Glomerular endothelial cell (primary cell): ENCODE results near the gene CREB5. TPM values are rescaled to one million over a fixed set of nuclear protein-coding genes. Genes with fewer than 3 reads are reported as not detected.
A peak's percentile ranks its signal among the peaks of the same experiment; 100 is the strongest.

Source experiments
- DNase-seq: peaks from one replicate; pipeline ENCODE4 v3.0.0-alpha.2; 2011; ENCODE audit warnings: low read depth, low spot score; ENCODE audit errors: extremely low read depth
- total RNA-seq: library from RNA; depleted of rRNA; stranded (reverse); fragments of >200 nt; gene quantifications from 2 replicates; pipeline ENCODE4 v1.2.3, GENCODE V29; 2015

Gene CREB5
- total RNA-seq, 1 donor from 2014 or later: 28.7 TPM

DNA sequence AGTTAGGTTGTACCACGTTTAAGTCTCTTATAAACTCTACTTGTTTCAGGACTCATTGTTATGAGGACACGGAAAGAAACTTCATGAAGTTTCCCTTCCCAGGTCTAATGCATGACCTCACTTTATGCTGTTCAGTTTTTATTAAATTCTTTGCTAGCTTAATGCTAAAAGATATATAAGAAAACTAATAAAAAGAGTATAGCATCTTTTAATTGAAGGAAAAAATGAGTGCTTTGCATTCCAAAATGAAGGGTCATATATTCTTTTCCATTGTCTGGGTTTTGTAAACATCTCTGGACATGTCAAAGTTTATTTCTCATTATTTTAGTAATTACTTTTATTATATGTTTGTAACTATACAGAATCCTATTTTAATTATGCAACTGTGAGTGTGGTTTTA is 255.8 kb downstream of the CREB5 start:
- no peak for DNase-seq

GRCh38 chr7:28669330-28669729 is 257.0 kb downstream of the CREB5 start:
- DNase-seq: no peak

- DNase-seq: no peak
Observed at GRCh38 chr7:28671526-28671925, 259.2 kb downstream of the CREB5 start.

GRCh38 chr7:28672397-28672797 is 260.1 kb downstream of the CREB5 start:
- no peak for DNase-seq

GRCh38 chr7:28674359-28674782 is 262.1 kb downstream of the CREB5 start:
- DNase-seq: no peak

GRCh38 chr7:28675429-28675828 is 263.1 kb downstream of the CREB5 start:
- DNase-seq: no peak

- DNase-seq: no peak
Observed at GRCh38 chr7:28677668-28678067, 265.4 kb downstream of the CREB5 start.

GRCh38 chr7:28678431-28678965 is 266.2 kb downstream of the CREB5 start:
- DNase-seq: no peak

GRCh38 chr7:28681693-28682310 is 269.5 kb downstream of the CREB5 start:
- DNase-seq: no peak

GRCh38 chr7:28682801-28683200 is 270.5 kb downstream of the CREB5 start:
- no peak for DNase-seq

DNA sequence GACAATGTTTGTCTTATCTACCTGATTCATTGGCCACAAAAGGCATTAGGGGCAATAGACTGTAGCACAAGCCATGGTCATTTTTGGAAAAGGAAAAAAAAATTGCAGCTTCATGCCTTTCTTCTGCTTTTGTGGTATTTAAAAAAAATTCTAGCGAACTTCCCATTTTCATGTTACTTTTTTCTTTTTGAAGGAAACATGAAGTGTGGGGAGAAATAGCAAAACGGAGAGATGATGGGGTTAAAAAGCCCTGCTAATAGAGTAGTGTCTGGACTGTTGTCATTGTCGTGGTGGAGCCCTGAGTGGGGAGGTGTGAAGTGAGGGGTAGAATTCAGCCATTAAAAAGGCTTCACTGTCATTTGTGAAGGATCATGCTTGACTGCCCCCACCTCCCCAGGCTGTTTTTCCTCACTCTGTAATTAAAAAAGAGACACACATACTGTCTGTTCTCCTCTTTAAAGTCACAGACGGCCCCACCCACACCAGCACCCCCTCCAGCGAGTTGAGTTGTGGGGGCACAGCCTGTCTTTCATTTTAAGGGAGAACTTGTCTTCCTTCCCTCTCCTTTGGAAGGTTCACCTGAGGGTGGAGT is 272.4 kb downstream of the CREB5 start:
- DNase-seq: no peak

GRCh38 chr7:28685242-28685643 is 272.9 kb downstream of the CREB5 start:
- no peak for DNase-seq

- peak; percentile 96 for DNase-seq
Observed at GRCh38 chr7:28685644-28686417, 273.5 kb downstream of the CREB5 start.

GRCh38 chr7:28686418-28686800 is 274.1 kb downstream of the CREB5 start:
- DNase-seq: peak; percentile 29

DNA sequence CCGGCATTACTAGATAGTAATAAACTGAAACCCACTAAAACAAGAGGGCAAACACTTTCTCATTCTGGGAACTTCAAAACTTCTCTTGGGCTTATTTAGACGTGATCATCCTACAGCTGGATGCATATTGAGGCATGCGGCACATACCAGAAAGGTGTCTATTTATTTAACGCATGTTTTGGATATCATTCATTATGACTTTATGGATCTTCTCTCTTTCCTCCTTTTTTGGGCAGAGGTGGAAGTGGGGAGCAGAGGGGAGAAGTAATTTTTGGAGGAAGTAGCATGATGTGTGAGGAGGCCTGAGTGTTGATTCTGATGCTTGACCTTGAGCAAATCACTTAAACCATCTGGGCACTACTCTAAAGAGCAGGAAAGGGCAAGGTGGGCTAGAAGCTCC is 275.2 kb downstream of the CREB5 start:
- no peak for DNase-seq

- no peak for DNase-seq
Observed at GRCh38 chr7:28688174-28688573, 275.9 kb downstream of the CREB5 start.

GRCh38 chr7:28688651-28689050 is 276.3 kb downstream of the CREB5 start:
- DNase-seq: no peak

DNA sequence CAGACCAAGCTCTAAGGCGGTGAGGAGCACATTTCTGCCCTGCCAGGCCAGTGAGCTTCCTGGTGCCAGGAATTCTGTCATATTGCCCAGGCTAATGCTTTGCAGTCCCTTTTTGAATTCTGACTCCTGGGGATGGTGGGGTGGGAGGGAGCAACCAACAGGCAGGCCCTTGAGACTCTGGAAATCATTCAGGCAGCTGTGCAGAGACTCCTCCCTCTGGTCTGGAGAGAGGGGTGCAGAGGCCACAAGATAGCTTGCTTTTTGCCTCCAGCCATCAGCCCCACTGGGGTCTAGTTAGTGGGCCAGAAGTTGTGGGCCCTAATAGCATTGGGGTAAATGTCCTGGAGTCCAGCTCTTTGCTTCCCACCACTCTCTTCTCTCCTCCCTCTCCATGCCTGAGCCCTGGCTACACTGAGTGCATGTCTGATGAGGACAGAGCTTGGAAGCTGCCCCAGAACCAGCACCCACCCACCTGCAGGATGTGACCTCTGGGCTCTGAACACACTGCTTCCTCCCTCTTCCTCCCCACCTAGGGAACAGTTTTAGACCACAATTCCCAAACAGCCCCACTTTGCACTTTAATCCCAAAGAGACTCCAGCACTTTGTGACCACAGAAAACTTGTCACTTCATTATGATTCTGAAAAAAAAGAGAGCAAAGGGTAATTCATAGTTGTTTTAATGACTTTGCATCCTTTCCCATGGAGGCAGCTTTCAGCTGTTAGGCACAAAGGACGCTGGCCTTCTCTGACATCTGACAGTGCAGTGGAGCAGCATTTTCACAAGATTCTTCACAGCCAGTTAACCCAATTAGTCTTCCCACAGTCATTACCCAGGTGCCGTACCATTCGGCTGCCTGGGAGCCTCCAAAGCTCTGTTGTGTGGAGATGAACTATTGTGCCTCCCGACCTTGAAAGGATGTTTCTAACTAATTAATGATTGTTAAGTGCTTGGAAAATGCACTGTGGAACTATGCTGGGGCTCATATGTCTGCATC is 283.3 kb downstream of the CREB5 start:
- no peak for DNase-seq

DNA sequence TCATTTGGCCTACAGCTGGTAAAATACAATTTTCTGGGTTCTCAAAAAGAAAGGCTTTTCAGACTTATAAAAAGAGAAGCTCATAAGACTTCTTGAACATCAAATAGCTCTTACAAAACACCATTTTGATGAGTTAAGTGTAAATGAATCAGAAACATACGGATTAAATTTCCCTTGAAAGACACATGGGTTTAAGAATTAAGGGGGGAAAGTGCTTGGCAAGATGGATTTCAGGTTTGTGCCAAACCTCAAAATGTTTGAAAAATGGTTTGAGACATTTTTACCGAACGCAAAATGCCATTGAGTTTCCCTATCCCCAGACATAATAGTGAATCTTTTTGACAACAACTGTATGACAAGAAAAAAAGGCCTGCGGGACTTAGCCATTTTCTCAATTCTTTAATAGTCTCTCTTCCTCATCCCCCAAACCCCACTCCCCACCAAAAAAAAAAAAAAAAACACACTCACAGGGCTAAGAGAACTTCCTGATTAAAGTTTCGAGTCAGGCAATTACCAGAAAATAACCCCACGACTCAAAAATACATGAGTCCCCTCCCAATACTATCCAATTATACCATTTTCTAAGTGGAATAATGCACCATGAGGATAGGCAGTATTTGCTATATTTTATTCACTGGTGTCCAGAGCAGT is 285.7 kb downstream of the CREB5 start:
- no peak for DNase-seq

DNA sequence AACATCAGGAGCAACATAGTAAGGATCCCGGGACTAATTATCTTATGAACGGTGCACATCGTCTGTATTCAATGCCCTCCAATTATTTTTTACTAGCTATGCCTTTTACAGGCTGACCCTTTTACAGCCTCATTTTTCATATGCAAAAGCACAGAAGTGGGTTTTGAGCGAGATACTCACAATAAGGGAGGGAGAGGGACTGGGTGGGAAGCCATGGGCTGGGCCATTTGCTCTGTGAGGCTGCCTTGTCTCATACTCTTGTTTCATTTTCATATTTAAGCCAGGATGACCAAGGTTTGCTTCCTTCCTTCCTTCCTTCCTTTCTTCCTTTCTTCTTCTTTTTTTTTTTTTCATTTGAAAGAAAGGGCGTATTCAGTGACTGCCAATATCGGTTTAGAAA is 286.5 kb downstream of the CREB5 start:
- DNase-seq: no peak
